Activated CD4-positive, alpha-beta T cell treated with anti-CD3 and anti-CD28 coated beads, Interleukin-2, Interleukin-6, amounts not matched to agents 100 ng/mL and 50 ng/mL, durations not matched to agents 16 hours and 8 hours (primary cell): ENCODE measurements around the gene PPP1R14D.
A peak's percentile ranks its signal among the peaks of the same experiment; 100 is the strongest.

Experiments used
- DNase-seq: peaks from one replicate; pipeline ENCODE4 v3.0.0-alpha.2; 2020

The PPP1R14D gene

GRCh38 chr15:40850576-40851112, 22.1 kb upstream of the PPP1R14D start:
- no peak for DNase-seq

- DNase-seq, result no peak
These were observed 18.9 kb upstream of the PPP1R14D start for GRCh38 chr15:40847223-40847961.

GRCh38 chr15:40846841-40847222, 18.3 kb upstream of the PPP1R14D start:
- no peak for DNase-seq

- DNase-seq, result no peak
These were observed 17.2 kb upstream of the PPP1R14D start for GRCh38 chr15:40845511-40846284.

- no peak for DNase-seq
These were observed 16.5 kb upstream of the PPP1R14D start for GRCh38 chr15:40845036-40845435.

- DNase-seq, result peak; percentile 34
These were observed 16.2 kb upstream of the PPP1R14D start for GRCh38 chr15:40844696-40845030.

GRCh38 chr15:40843885-40844695, 15.6 kb upstream of the PPP1R14D start, which contains the start of gene SPINT1:
SPINT1 (plus strand) TSS chr15:40844048; CDS start chr15:40844555, 507 bp downstream.
- peak; percentile 52 for DNase-seq

GRCh38 chr15:40843261-40843884, 14.9 kb upstream of the PPP1R14D start:
- no peak for DNase-seq

GRCh38 chr15:40841741-40842140, 13.2 kb upstream of the PPP1R14D start:
- DNase-seq, result no peak

- DNase-seq, result no peak
These were observed 10.2 kb upstream of the PPP1R14D start for GRCh38 chr15:40838756-40839155.

GRCh38 chr15:40836020-40836419, 7.5 kb upstream of the PPP1R14D start:
- no peak for DNase-seq

GRCh38 chr15:40832903-40833302, 4.4 kb upstream of the PPP1R14D start:
- no peak for DNase-seq

GRCh38 chr15:40831861-40832260, 3.4 kb upstream of the PPP1R14D start:
- DNase-seq, result no peak

- no peak for DNase-seq
These were observed 2.4 kb upstream of the PPP1R14D start for GRCh38 chr15:40830884-40831283.

GRCh38 chr15:40829115-40829514, 607 bp upstream of the PPP1R14D start:
- no peak for DNase-seq

- no peak for DNase-seq
These were observed 2.0 kb downstream of the PPP1R14D start for GRCh38 chr15:40826423-40827075.

GRCh38 chr15:40825661-40826422, 2.7 kb downstream of the PPP1R14D start:
- no peak for DNase-seq

GRCh38 chr15:40823572-40824343, 4.8 kb downstream of the PPP1R14D start:
- peak; percentile 23 for DNase-seq

- no peak for DNase-seq
These were observed 7.3 kb downstream of the PPP1R14D start for GRCh38 chr15:40821195-40821594.

GRCh38 chr15:40819048-40819447, 9.5 kb downstream of the PPP1R14D start:
- no peak for DNase-seq
